Hippocampal formation (tissue), 2 donors: ENCODE measurements around the gene CRADD.
"Not testable (repeated sequence)": the region's sequence is repeated elsewhere in the genome, so short reads cannot be mapped to it uniquely, and the experiment has no call there.

Source experiments
- DNase-seq, 2 donors: peaks; one replicate each; lab custom pipeline; 2025; lab: John Stamatoyannopoulos, UW

CRADD gene

DNA sequence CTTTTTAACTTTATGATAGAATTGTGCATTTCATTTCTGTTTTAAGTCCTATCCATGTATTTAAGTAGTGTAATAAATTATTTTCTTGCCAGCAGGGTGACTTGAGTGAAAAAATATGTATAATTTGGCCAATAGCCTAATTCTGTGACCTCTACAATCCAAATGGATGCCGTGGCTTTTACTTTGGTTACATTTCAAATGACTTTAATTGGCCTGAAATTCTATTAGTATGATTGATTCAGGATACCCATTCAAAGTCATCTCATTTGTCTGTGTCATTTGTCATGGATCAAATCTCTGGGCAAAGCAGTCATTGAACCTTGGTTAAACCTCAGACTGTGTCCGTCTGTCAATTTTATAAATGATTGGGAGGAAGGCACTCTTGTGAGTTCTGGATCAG lies 29.6 kb downstream of the CRADD start:
- no peak for DNase-seq

DNA sequence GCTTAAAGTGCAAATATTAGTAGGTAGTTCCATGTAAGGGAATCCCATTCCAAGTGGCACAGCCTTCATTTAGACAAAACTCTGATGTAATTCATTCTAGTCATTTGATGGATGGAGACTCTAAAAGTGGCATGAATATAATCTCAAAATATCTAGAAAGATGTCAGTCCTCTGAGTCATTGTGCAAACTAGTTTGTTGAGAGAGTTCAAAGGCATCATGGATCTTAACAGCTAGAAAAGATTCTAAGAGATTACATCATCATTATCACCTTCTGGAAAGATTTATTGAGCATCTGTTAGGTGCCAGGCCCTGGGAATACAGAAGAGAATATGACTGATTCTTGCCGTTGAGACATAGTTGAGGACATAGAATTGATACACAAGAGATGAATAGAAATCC lies 30.7 kb downstream of the CRADD start:
- DNase-seq = no peak

DNA sequence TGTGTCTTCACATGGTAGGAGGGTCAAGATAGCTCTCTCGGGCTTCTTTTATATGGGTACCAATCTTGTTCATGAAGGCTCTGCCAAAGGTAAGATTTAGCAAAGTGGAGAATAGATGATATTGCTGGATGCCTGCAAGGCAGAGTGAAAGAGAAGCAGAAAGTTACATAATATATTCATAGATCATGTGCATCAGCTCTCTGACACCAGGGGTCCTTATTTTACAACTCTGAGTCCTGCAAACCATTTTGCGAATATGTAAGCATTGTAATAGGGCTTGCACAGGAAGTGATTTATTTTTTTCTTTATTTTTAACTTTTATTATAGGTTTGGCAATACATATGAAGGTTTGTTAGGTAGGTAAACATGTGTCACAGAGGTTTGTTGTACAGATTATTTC lies 31.8 kb downstream of the CRADD start:
- no peak for DNase-seq

DNA sequence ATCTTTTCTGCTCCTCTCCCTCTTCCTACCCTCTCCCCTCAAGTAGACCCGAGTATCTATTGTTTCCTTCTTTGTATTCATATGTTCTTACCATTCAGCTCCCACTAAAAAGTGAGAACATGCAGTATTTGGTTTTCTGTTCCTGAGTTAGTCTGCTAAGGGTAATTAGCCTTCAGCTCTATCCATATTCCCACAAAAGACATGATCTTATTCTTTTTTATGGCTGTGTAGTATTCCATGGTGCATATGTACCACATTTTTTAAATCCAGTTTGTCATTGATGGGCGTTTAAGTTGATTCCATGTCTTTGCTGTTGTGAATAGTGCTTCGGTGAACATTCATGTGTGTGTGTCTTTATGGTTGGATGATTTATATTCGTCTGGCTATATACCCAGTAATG lies 32.2 kb downstream of the CRADD start:
- DNase-seq = no peak

DNA sequence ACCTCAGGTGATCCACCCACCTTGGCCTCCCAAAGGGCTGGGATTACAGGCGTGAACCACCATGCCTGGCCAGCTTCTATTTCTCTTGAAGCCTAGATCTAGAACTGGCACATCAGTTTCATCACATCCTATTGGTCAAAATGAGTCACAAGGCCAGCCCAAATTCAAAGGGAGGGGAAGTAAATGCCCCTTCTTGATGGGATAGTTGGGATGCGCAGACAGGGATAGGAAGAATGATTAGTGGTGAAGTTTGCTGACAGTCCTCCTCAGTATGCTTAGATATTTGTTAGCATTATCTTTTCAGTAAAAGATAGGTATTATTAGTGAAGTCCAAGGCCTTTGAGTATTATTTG lies 33.4 kb downstream of the CRADD start:
- DNase-seq = no peak

DNA sequence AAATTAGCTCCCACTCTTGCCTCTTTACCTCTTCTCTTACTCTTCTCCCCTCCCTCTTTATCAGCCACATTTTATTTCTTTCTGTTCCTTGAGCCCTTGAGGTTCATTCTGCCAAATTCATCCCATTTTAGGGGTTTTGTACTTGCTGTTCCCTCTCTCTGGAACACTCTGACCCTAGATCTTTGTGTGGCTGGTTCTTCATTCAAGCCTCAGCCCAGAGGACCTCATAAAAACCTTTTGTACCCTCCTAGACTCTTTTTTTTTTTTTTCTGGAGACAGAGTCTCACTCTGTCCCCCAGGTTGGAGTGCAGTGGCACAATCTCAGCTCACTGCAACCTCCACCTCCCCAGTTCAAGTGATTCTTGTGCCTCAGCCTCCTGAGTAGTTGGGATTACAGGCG lies 34.3 kb downstream of the CRADD start:
- DNase-seq = not testable (repeated sequence)

DNA sequence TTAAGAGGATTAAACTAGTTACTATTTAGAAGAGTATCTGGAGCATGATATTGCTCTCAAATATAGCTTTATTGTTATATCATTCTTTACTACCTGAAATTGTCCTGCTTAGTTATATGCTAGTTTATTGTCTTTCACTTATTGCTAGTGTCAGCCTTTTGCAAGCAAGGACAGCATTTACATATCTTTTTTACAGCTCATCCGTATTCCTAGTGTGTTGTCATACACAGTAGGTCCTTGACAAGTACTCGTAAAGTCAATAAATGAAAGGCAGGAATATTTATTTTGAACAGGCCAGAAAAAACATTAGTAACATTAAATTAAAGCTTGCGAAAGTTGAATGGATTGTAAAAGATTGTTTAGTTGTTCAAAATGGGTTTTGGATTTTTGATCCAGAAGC lies 35.0 kb downstream of the CRADD start:
- DNase-seq = no peak

DNA sequence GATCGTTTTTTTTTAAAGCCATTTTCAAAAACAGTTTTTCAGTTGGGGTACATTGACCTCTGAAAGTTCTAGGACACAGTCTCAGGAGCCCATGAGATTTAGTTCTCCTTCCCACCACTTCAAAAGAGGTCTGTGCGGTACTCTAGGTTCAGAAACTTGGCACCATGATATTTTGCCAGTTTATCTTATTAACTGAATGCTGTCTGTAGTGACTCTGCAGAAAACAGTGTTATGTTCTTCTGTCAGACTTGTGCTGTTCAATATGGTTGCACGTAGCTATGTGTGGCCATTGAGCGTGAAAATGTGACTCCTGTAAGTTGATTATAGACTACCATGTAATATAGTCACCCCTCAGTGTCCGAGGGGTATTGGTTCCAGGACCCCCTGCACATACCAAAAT lies 35.9 kb downstream of the CRADD start:
- DNase-seq = no peak

DNA sequence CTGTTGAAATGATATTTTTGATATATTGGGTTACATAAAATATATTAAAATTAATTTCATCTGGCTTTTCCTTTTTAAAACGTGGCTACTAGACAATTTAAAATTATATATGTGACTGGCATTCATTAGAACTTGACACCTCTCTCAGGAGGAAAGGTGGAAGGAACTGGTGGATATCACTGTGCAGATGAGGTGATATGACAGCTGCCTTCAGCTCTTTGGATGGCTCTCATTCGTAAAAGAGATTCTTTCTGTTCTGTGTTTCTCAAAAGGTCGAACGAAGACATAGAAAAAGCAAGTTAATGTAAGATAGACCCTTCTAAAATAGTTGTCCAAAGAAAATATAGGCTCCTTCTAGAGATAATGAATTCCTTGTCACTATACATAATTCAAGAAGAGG lies 36.6 kb downstream of the CRADD start:
- no peak for DNase-seq

DNA sequence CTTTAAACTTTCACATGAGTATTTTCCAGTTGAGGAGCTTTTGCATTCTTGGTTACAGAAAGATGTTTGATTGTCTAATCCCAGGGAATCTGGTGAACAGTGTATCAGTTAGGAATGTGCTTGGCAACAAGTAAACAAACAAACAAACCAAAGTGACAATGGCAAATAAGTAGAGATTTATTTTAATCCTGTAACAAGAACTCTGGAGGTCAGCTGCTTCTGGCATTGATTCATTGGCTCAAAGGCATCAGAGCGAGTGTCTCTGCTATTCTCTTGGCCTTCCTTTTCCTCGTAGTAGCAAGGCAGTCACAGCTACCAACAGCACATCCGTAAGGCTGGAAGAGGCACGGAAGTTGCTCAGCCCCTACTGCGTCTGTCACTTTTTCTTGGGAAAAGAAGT lies 37.2 kb downstream of the CRADD start:
- no peak for DNase-seq

DNA sequence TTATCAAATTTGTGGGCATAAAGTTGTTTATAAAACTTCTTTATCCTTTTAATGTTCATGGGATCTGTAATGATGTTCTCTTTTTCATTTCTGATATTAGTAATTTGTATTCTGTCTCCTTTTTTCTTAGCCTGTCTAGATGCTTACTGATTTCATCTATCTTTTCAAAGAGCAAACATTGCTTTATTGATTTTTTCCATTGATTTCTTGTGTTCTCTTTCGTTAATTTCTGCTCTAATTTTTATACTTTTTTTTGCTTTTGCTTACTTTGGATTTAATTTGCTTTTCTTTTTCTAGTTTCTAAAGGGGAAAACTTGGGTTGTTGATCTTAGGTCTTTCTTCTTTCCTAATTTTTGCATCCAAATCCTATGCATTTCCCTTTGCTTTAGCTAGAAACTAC lies 42.5 kb downstream of the CRADD start:
- no peak for DNase-seq

DNA sequence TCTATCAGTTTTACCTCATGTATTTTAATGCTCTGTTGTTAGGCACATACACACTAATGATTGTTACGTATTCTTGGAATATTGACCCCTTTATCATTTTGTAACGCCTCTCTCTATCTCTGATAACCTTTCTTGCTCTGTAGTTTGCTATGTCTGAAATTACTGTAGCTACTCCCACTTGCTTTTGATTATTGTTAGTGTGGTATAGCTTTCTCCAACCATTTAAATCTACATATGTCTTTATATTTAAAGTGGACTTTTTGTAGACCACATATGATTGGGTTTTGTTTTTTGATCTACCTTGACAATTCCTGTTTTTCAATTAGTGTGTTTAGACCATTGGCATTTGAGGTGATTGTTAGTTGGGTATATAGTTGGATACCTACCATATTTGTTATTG lies 43.4 kb downstream of the CRADD start:
- no peak for DNase-seq

DNA sequence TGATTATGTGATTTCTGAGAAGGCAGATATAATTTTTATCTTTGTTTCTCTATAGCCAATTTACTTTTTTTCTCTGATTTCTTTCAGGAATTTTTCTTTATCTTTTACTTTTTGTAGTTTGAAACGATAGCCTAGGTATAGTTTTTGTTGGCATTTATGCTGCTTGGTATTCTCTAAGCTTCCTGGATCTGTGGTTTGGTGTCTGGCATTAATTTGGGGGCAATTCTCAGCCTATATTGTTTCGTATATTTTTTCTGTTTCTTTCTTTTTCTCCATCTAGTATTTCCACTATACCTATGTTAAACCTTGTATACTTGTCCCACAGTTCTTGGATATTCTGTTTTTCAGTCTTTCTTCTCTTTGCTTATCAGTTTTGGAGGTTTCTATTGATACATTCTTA lies 45.0 kb downstream of the CRADD start:
- no peak for DNase-seq

DNA sequence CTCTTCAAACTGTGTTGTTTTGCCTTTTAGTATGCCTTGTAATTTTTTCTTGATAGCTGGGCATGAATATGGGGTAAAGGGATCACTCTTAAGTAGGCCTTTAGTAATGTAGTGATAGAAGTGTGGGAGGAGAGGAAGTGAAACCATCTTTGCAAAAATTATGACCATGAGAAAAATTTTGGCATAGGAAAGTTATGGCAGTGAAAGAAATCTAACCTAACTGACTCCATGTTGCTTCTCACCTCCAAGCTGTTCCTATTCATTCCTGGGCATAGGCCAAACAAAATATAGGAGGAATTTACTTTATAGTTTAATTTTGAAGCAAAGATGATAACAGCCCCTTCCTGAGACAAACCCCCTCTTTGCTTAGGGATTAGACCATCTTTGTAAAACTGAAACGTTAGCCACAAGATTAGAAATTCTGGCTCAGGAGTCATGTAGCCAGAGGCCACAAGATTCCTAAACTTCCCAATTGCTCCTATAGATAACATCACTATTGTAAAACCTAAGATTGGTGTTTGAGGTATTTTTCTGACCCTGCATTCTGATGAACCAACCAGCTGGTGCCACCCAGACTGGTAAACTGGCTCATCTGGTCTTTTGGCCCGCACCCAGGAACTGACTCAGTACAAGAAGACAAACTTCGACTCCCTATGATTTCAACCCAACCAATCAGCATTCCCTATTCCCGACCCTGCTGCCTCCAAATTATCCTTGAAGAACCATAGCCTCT lies 45.8 kb downstream of the CRADD start:
- no peak for DNase-seq

DNA sequence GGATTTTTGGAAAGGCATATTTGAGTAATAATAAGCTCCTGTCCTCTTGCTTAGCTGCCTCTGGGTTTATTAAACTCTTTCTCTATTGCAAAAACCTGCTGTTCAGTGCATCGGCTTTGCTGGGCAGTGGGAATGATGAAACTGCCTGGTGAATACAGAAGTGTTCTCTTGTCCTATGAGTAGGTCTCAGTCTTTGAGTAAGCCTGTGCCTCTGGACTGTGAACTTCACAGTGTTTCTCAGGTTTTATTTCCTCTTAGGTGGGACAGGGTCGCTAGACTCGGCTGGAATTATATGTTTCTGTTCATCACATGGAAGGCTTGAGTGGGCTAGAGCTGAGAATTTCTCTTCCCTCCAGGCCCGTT lies 46.4 kb downstream of the CRADD start:
- DNase-seq = no peak

DNA sequence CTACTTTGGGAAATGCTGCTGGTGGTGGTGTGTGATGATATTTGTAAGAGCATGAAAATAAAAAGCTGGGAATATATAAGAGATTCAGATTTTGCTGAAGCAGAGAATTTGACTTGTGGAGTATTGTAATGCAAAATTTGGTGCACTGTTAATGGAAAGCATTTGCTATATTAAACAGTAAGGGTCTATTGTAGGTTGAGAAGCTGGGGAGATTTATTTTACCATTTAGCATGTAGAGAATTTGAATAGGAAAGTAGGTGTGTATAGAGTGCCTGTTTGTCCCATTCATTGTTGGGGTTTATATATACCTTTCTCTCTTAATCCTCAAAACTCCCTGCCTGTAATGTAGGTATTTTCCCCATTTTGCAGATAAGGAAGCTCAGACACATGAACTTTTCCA lies 48.4 kb downstream of the CRADD start:
- DNase-seq = no peak

DNA sequence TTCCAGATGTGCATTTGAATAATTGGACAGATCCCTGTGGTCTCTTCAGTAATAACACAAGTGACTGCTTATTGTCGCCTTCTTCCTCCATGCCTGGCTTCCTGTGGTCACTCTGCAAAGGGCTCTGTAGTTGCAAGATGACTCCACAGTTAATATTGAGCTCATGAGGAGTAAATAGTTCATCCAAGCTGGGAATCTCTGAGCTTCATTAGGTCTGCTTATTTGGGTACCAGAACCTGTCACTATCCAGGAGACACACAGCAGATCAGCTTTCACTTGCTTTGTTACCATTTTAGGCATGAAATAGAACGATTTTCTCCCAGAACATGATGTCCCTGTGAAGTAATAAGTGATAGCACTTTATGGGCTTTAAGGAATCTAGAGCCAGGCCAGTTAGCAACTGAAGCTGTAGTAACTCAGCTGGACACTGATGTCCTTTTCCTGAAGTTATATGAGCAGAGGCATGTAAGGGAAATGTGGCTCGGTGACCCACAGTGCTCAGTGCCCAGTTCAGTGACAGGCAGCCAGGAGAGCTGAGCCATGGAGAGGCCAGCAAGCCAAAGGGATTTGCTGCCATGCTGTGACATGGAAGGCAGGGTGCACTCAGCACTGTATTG lies 50.1 kb downstream of the CRADD start:
- DNase-seq = no peak

DNA sequence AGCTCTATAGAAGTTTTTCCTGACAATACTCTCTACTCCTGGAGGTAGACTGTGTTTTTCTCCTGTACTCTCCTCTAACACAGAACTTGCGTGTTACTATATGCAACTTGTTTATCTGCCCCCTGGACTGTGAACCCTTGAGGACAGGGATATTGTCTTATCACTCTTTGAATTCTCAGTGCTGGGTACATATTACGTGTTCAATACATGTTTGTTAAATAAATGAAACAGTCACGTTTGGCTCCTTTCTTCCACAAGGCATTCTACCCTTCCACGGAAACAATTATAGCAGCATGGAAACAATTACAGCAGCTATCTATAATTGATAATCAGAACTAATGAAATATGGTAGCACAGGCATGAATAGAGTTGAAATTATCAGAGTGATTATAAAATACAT lies 50.7 kb downstream of the CRADD start:
- DNase-seq = no peak

DNA sequence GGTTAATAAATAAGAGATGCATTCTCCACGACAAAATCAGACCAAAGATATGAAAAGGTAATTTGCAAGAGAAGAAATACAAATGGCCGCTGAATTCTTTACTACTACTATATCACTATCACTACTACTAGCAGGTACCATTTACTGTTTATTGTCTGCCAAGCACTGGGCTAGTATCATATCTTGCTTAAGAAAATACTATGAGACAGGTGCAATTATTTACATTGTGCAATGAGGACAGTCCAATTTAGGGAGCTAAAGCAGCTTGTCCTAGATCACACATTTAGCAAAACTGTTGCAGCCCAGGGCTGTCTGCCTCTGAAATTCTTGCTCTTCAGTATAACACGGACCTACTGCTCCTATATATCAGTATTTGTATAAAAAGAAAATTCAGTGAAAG lies 52.8 kb downstream of the CRADD start:
- DNase-seq = no peak

DNA sequence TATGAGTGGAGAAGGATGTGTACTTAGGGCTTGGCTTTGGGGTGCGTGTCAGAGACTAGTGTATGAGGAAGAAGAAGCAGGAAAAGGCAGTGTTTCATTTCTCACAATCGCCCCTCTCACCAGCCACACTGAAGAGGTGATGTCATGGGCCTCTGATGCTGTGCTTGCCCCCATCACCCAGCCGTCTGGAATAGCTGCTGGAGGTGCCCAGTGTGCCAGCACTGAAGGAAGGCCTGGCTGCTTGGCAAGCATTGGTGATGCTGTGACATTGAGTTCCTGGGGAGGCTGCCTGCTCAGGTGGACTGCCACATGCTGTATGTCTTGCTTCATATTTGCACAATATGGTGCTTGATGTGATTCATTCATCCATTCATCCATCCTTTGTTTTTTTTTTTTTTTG lies 56.2 kb downstream of the CRADD start:
- no peak for DNase-seq

DNA sequence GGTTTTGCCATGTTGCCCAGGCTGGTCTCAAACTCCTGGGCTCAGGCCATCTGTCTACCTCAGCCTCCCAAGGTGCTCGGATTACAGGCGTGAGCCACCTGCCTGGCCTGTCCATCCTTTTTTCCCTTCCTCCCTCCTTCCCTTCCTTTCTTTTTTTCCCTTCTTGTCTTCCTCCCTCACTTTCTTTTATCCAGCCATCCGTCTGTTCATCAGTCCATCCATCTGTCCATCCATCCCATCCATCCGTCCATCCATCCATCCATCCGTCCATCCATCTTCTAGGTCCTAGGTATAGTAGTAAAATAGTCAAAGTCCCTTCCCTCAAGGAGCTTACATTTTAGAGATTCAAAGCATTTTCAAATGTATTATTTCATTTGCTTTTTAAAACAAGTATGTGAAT lies 56.8 kb downstream of the CRADD start:
- no peak for DNase-seq

DNA sequence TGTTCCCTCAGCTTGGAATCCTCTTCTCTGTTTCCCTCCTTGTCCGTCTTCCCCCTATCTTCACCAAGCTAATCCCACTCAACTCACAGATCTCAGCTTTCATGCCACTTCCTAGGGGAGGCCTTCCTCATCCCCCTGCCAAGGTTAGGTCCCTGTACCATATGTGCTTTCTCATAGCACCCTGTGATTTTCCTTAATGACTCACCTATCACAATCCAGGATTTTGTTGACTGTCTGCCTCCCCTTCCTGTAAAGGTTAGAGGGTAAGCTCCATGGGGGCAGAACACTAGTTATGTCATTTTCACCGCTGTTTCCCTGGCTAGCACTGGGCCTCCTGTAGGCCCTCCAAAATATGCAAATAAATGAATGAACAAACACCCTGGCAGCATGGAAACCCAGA lies 57.6 kb downstream of the CRADD start:
- no peak for DNase-seq

DNA sequence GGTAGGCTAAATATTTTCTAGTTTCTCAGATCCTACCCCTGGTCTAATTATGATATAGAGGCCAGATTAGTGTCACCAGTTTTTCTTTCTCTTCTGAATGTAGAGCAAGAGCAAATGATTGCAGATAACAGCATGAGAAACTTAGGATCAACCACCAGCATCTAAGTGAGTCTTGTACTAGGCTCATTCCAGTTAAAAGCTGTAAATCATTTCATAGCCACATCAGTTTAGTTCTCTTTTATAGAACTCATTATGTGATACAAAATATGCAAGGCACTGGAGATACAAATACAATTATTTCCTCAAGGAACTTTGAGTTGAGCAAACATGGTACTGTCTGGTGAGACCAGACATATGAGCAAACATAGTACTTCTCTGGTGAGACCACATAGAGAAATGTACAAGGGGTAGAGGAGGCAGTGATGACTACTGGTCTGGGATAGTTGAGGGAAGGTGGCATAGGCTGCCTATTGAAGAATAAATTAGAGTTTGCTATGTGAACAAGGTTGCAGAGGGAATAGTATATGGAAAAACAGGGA lies 59.5 kb downstream of the CRADD start:
- DNase-seq = no peak
